Suprapubic skin (tissue), 4 donors: ENCODE data around the gene MISP.

ENCODE experiments used
- CTCF ChIP-seq, 2 donors: fragments of 200-600 bp in 1 of 2; fragments of 450-650 bp in 1 of 2; sonication (generic) in 1 of 2; IDR thresholded peaks; one replicate each; pipeline ENCODE4 v1.5.1; 2016 to 2019; ENCODE audit warnings: antibody characterized with exemption in 2 of 2, mild to moderate bottlenecking in 1 of 2, moderate library complexity in 1 of 2
- POLR2A ChIP-seq, 2 donors: fragments of 450-650 bp; IDR thresholded peaks; one replicate each; pipeline ENCODE4 v1.6.1; 2017; ENCODE audit warnings: antibody characterized with exemption in 2 of 2, mild to moderate bottlenecking in 2 of 2, moderate library complexity in 2 of 2
- POLR2AphosphoS5 ChIP-seq, 3 donors: sonication (generic); formaldehyde crosslinking; IDR thresholded peaks; one replicate each; pipeline ENCODE4 v1.6.1; 2017; ENCODE audit warnings: antibody characterized with exemption in 3 of 3

GRCh38 chr19:747432-748273 is 3.3 kb upstream of the MISP start:
- no peak for TF ChIP-seq POLR2AphosphoS5 (IDR thresholded peaks at IDR 0.05)
- no peak for TF ChIP-seq CTCF (IDR thresholded peaks at IDR 0.05)
- no peak for TF ChIP-seq POLR2A (IDR thresholded peaks at IDR 0.05)
